ENCODE results near the gene CUL5.
"Not testable (repeated sequence)": the region's sequence is repeated elsewhere in the genome, so short reads cannot be mapped to it uniquely, and the experiment has no call there.

The CUL5 gene

DNA sequence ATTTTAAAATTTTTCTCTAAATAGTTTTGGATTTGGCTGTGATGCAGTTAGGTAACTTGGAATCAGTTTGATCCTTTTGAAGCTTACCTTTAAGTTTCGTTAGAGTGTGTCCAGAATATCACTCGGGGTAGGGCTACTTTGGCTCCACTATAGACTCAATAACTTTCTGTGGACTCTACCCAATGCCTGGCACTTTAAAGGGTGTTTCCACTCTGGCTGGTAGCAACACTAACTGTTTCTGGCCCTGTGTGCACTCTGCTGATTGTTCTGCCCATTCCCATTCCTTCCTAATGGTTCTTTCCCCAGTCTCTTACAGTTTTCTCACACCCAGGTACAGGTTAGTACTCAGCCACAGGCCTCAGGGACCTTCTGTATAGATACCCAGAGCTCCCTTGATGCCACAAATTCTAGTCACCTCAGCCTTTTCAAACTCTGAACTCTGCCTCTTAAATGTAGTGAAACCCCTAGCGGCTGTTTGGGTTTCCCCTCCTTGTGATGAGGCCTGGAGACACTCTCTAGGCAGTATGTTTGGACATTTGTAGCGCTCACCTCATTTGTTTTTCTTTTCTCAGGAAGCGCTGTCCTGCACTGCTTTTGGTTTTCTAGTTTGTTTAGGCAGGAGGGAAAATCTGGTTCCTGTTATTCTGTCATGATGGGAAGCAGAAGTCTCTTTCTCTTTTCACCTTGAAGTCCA lies 16.8 kb downstream of the CUL5 start:
- DNase-seq (ENCODE audit: low read depth), result no peak

DNA sequence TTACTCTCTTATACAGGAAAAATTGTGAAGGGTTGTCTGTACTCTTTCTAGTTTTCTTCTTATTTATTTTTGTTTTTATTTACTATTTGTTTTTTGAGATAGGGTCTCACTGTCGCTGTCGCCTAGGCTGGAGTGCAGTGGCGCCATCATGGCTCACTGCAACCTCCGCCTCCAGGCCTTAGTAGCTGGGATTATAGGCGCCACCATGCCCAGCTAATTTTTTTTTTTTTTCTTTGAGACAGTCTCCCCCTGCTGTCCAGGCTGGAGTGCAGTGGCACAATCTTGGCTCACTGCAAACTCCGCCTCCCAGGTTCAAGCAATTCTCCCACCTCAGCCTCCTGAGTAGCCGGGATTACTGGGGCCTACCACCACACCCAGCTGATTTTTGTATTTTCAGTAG lies 18.4 kb downstream of the CUL5 start:
- DNase-seq (ENCODE audit: low read depth), result no peak

DNA sequence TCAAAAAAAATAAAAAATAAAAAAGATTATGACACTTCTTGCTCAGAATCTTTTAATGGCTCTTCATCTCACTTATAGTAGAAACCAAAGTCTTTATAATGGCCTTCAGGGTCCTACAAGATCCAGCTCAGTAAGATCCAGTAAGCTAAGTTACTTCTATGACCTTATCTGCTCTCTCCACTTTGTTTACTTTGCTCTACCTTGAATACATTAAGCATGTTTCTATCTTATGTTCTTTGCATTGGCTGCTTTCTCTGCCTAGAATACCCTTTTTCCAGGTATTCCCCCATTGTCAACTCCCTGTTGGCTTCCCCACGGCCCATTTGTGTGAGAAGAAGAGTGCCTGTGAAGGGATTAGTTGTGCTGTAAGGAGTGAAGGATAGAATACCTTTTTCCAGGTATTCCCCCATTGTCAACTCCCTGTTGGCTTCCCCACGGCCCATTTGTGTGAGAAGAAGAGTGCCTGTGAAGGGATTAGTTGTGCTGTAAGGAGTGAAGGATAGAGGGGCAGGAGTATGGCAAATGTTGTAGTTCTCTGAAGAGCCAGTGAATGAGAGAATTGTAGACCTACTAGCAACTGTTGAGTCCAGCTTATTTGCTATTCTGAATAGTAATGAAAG lies 20.2 kb downstream of the CUL5 start:
- DNase-seq (ENCODE audit: low read depth), result not testable (repeated sequence)

DNA sequence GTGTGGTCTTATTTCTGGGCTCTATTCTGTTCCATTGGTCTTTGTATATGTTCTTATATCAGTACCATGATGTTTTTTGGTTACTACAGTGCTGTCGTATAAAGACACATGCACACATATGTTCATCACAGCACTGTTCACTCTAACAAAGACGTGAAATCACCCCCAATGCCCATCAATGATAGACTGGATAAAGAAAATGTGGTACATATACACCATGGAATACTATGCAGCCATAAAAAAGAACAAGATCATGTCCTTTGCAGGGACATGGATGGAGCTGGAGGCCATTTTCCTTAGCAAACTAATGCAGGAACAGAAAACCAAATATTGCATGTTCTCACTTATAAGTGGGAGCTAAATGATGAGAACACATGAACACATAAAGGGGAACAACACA lies 22.9 kb downstream of the CUL5 start:
- not testable (repeated sequence) for DNase-seq (ENCODE audit: low read depth)

DNA sequence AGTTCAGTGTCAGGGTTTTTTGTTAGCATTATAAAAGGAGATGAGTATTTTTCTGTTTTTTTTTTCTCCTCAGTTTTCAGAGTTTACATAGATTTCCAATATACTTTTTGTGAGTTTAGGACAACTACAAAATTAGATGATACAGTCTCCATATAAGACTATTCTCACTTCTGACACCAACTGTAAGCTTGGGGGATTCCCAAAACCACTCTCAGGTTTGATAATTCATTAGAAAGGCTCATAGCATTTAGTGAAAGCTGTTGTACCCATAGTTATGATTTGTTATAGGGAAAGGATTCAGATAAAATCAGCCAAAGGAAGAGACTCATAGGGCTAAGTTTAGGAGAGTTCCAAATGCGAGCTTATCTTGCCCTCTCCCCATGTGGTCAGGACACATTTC lies 24.1 kb downstream of the CUL5 start:
- no peak for DNase-seq (ENCODE audit: low read depth)

DNA sequence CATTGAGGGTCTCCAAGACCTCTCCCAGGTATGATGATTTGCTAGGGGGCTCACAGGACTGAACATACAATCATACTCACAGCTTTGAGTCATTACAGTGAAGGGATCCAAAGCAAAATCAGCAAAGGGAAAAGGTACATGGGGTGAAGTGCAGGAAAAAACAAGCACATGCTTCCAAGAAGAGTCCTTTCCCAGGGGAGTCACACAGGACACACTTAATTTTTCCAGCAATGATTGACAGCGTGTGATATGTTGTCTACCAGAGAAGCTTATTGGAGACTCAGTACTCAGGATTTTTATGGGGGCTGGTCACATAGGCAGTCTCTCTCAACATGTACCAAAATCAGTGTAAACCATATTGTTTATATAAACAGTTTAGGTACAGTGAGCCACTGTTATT lies 25.3 kb downstream of the CUL5 start:
- DNase-seq (ENCODE audit: low read depth), result no peak

DNA sequence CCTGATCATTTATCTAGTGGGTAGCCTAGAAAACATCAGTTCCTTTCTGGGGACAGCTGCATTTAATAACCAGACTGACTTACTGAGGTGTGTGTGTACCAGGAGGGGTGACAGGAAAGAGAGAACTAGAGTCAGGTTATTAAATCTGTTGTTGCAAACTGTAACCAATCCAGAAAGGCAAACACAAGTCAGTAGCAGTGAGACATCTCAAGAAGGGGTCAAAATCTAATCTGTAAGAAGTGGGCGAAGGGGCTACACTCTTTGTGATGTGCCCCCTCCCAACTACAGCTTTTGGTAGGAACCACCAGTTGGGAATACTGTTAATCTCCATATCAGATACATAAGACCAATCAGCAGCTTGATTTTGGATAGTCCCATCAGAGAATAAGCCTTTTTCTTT lies 26.3 kb downstream of the CUL5 start:
- no peak for DNase-seq (ENCODE audit: low read depth)

DNA sequence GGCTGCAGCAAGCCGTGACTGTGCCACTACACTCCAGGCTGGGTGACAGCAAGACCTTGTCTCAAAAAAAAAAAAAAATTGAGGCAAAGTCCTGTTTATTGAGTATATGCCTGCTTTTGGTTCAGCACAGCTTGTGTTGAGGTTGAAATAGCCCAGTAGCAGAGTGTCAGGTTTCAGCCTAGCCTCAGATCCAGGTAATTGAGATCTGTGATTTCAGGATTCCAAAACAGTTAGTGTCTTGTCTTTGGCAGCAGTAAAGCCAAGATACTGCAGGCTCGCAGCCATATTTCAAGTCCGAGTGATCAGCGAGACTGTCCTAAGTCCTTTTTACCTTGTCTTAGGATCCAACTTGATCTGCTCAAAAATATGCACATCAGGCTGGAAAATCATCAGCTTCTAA lies 27.0 kb downstream of the CUL5 start:
- no peak for DNase-seq (ENCODE audit: low read depth)

DNA sequence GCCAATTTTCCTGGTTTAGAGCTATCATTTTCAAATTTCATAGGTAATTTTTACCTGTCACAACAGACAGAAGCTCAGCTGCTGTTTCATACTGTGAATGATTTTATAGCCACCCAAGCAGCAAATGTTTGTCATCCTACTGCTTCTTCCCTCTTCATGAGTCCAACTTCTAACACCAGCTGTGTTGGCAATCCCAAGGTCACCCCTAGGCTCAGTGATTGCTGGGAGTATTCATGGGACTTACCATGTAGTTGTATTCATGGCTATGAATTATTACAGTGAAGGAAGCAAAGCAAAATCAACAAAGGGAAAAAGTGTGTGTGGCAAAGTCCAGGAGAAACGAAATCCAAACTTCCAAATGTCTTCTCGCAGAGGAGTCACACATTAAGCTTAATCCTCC lies 28.5 kb downstream of the CUL5 start:
- no peak for DNase-seq (ENCODE audit: low read depth)

DNA sequence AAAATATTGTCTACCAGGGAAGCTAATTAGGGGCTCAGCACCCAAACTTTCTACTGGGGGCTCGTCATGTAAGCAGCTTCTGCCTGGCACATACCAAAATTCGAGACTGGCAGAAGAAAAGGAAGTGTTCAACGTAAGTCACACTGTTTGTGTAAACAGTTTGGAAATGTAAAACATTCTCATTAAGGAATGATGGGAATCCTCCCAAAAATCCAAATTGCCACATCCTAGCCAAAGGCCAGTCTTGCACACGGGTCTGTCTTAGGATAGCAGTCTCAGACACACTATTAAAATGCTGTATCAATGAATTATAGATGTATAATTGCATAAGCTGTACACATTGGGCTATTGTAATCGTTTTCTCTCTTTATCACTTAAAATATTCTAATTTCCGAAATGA lies 28.9 kb downstream of the CUL5 start:
- DNase-seq (ENCODE audit: low read depth), result no peak

DNA sequence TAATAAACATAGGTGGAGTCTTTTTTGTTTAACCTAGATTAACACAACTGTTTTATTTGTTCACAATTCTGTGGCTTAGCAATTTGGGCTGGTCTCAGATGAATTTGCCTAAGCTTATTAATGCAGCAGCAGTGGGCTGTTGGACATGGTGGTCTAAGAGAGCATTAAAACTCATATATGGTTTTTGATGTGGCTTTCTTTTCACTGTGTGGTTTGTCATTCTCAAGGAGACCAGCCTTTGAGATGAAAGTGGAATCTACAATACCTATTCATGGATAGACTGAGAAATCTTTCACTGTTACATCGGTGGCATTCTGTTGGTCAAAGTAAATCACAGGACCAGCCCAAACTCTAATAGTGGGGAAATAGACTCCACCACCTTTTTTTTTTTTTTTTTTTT lies 39.6 kb downstream of the CUL5 start:
- DNase-seq (ENCODE audit: low read depth), result no peak

DNA sequence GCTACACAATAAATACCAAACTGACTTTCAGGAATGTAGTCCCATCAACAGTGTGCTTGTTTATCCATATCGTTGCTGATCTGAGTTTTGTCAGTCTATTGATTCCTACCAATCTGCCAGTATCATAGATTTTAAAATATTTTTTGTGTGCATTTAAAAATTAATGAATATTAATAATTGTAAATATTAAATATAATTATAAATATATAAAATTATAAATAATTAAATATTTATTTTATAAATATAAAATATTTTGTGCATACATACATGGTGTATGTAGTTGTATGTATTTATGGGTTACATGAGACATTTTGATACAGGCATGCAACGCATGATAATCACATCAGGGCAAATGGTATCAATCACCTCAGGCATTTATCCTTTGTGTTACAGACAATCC lies 53.6 kb downstream of the CUL5 start:
- no peak for DNase-seq (ENCODE audit: low read depth)

DNA sequence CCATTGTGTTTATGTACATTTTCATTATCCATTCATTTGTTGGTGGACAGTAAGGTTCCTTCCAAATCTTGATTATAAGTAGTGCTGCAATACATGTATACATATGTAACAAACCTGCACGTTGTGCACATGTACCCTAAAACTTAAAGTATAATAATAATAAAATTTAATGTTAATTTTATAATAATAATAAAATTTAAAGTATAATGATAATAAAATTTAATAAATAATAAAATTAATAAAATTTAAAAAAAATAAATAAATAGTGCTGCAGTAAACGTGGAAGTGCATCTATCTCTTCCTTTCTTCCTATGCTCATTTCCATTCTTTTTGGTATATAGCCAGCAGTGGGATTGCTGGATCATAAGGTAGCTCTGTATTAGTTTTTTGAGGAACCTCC lies 54.7 kb downstream of the CUL5 start:
- no peak for DNase-seq (ENCODE audit: low read depth)

DNA sequence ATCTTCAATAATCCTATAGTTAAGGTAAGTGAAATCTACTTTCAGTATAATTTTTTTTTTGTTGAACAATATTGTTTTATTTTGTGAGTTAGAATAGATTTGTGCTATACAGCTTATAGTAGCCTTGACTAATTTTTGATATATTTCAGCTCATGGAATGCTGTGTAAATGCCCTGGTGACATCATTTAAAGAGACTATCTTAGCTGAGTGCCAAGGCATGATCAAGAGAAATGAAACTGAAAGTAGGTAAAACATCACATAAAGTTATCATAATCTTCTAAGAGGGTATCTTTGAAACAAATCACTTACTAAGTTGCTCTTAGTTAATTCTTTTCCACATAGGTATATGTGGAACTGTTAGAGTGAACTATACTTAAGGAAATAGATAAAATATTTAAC lies 61.2 kb downstream of the CUL5 start:
- DNase-seq (ENCODE audit: low read depth), result no peak

DNA sequence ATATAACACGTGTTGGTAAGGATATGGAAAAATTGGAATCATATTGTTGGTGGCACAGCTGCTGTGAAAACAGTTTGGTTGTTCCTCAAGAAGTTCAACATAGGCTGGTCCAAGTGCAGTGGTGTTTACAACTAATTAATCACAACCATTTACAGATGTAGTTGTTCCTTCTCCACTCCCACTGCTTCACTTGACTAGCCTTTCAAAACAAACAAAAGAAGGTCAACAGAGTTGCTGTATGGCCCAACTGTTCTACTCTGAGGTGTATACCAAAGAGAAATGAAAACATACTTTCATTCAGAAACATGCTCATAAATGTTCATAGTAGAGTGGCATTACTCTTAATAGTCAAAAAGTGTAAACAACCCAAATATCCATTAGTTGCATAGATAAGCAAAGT lies 76.1 kb downstream of the CUL5 start:
- DNase-seq (ENCODE audit: low read depth), result no peak

DNA sequence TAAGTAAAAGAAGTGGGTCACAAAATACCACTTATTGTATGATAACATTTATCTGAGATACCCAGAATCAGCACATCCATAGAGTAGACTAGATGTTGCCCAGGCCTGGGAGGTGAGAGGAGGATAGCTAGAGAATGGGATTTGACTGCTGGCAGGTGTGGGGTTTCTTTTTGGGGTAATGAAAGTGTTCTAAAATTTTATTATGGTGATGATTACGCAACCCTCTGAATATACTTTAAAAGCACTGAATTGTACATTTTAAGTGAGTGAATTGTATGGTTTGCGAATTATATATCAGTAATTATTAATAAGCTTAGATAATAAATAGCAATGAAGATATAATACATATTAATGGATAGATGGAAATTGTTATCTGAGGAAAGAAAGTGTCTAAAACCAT lies 77.0 kb downstream of the CUL5 start:
- no peak for DNase-seq (ENCODE audit: low read depth)

DNA sequence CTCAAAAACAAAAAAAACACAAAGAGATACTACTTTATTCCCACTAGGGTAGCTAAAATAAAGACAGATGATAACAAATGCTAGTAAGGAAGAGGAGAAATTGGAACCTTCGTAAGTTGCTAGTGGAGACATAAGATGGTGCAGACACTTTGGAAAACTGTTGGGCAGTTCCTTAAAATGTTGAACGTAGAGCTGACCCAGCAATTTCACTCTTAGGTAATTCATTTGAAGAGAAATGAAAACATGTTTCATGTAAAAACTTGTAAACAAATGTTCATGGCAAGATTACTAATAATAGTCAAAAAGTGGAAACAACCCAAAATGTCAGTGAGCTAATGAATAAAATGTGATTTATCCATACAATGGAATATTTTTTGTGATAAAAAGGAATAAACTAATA lies 83.4 kb downstream of the CUL5 start:
- no peak for DNase-seq (ENCODE audit: low read depth)

DNA sequence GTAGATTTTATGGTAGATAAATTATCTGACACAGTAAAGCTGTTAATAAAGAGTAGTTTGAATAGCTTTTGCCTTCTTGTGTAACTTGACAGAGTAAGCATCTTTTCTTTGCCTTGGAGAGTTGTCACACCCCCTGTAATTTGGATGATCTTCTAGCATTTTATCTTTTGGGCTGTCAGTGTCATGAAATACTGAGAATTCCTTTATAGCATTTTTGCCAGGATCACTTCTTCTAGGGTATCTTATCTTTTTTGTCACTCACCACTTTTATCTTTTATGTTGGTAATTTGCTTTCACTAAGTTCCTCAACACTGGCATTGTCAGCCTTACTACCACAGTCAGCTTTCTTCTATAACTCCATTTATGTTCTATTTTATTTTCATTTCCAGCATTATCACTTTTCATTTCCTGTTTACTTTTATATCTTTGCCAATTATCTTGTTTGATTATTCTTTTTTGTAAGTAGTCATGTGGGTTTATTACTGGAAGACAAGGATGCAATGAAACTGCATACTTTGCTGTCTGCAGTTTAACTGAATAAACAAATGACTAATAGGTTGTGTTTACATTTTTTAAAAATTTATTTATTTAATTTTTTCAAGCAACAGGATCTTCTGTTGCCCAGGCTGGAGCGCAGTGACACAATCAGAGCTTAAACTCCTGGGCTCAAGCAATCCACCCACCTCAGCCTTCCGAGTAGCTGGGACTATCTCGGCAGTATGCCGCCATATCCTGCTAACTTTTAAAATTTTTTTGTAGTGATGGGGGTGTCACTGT lies 84.6 kb downstream of the CUL5 start:
- DNase-seq (ENCODE audit: low read depth), result no peak

DNA sequence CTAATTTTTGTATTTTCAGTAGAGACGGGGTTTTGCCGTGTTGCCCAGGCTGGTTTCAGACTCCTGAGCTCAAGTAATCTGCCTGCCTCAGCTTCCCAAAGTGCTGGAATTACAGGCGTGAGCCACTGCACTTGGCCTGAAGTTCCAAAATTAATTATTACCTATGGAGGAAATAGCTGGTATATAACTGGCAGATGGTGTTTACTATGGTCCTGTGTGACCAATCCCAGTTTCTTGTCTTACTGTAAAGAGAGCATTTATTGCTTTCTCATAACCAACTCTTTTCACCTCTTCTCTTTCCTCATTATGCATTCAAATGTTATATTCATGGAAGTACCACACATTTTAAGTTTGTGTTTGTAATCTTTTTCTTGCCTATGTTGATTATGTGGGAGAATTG lies 88.5 kb downstream of the CUL5 start:
- DNase-seq (ENCODE audit: low read depth), result no peak

DNA sequence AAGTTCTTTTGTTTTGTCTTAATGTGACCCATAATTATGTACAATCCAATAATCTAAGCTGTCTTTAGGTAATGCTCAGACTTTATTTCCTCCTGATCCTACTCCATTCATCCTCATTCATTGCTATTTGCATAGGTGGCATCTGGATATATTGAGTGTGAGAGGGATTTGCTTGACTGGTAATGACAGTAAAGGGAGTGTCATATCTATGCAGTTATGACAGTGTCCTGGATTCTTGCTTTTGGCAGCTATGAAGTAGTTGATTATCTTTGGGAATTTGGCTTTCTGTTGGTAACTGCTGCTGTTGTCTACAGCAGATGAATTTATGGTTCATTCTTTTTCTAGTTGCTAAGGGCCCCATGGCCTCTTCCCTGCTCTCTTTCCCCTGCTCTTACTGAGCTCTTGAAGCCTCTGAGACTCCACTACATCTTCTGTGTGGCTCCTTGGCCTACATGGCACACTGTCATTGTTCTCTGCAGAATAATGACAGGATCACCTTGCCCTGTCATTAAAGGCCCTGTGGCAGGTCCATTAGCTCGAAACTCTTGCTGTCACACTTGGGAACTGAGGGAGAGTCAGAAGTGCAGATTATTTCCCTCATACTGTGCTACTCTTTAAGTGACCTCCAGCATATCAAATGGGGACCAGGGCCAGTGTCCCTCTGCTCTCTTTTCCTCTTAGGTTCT lies 92.5 kb downstream of the CUL5 start:
- DNase-seq (ENCODE audit: low read depth), result no peak

DNA sequence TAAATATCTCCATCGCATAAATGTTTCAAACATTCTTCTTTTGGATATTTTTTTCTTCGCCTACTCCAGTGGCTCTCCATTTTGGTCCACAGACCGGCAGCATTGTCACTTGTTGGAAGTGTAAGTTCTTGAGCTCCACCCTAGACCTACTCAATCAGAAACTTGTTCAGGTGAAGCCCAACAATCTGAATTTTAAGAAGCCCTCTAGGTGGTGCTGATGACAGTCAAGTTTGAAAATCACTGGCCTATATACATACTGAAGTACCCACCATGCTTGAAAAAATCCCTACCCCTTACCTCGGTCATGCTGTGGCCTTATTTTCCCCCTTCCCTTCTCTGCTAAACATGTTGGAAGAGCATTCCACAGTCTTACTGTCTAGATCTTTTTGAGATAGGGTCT lies 102.4 kb downstream of the CUL5 start:
- DNase-seq (ENCODE audit: low read depth), result no peak

DNA sequence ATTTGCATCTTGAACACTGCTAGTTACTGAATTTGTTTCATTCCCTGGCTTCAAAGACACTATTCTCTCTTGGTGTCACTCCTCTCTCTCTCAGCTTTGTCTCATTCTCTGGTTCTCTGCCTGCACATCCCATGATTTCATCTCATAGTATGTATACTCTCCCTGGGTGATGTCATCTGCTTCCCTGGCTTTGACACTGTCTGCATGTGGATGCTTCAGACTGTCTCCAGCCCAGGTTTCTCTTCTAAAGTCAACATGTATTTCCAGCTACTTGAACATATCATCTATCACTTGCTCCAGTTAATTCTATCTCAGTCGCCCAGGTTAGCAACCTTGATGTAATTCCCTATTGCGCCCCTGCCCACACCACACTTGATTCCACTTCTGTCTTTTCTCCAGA lies 103.4 kb downstream of the CUL5 start:
- DNase-seq (ENCODE audit: low read depth), result no peak

Data from activated T-helper 1 cell treated with Interleukin-2 at 50 U/mL for 16 hours (primary cell).